Choroid plexus epithelial cell (primary cell): Measurements from ENCODE around the gene WNT1.

Experiments
- DNase-seq: peaks from one replicate; pipeline ENCODE4 v3.0.0-alpha.2; 2010; ENCODE audit warnings: low read depth
- H3K4me3 ChIP-seq: 2 replicates; pipeline ENCODE4 v1.5.1; 2011; ENCODE audit warnings: low read depth, mild to moderate bottlenecking, control low read depth, low read length, moderate library complexity
- CTCF ChIP-seq: conservative IDR thresholded peaks from 2 replicates; pipeline ENCODE4 v1.5.1; 2011; ENCODE audit warnings: low read depth, mild to moderate bottlenecking, control low read depth, inconsistent platforms, low read length, moderate library complexity

WNT1 gene

DNA sequence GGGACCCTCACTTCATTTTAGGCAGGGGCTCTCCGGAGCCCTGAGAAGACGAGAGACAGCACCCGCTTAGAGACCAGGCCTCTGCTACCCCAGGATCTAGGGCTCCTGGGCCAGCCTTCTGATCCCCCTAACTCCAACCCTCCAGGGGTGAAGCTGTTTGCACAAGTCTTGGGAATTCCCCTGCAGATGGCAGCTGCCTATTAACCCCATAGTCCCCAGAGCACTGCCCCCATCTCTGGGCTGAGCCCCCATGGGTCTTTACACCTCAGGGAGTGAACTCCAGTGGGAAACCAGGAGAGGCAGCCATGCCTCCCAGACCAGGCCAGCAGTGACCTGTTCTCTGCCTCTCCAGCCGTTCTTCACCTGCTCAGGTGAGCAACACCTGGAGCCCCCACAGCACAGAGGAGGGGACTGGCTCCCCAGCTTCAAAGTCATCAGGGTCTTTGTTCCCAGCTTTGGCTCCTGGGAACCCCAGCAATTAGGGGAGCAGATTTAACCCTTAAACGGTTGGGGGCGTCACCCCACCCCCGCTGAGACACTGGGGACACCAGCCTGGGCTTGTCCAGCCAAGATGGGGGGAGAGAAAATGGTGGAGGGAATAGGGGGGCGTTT lies 8.9 kb upstream of the WNT1 start:
- DNase-seq, result no peak
- no peak for TF ChIP-seq CTCF
- no peak overlapping the region for H3K4me3 ChIP-seq

GRCh38 chr12:48969833-48970701 lies 8.1 kb upstream of the WNT1 start:
- H3K4me3 ChIP-seq, result peak overlapping the region; percentile 26
- TF ChIP-seq CTCF, result no peak
- DNase-seq, result no peak

DNA sequence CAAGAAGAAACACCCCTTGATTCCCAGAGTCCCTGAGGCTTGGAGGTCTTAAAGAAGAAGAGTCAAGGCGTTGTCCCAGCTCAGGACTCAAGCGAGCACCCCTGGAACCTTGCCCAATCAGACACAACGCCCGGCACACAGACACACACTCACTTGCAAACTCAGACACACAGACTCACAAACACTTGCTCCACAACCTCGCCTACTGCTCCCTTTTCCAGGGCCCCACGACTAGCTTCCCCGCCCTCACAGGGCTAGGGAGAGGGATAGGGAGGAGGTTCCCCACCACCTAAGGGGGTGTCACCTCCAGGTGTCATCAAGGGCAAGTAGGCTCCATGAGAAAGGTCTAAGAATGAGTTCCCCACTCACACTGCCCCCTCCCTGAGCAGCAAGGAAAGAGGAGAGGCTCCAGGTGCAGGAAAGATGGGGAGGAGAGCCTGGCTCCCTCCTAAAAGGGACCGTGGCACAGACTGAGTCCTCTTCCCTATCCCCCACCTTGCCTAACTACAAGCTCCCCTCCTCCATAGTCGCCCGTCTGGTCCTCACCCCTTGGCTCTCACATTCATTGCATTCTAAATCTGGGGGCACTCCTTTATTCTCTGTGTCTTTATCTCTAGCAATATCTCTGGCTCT lies 7.3 kb upstream of the WNT1 start:
- H3K4me3 ChIP-seq, result no peak overlapping the region
- no peak for DNase-seq
- TF ChIP-seq CTCF, result no peak

GRCh38 chr12:48972213-48972951 lies 5.7 kb upstream of the WNT1 start:
- no peak for TF ChIP-seq CTCF
- DNase-seq, result no peak
- no peak overlapping the region for H3K4me3 ChIP-seq

- no peak overlapping the region for H3K4me3 ChIP-seq
- no peak for DNase-seq
Observed at GRCh38 chr12:48972952-48973483, 5.1 kb upstream of the WNT1 start.

More at GRCh38 chr12:48972952-48973483, 5.1 kb upstream of the WNT1 start:
- TF ChIP-seq CTCF, result no peak
